ENCODE data around the gene WDFY2.

- TF ChIP-seq YY1 (IDR thresholded peaks at IDR 0.05; ENCODE audit: insufficient read depth, insufficient read length): no peak
- no peak for TF ChIP-seq SUZ12 (IDR thresholded peaks at IDR 0.05; ENCODE audit: extremely low read depth, insufficient read depth, insufficient read length)
Observed at GRCh38 chr13:51715613-51716012, 131.4 kb downstream of the WDFY2 start.
